Activated B cell treated with CpG ODN at 0.5 μM for 24 hours (primary cell): Measurements from ENCODE around the gene MISP. TPM values are rescaled to one million over a fixed set of nuclear protein-coding genes. Genes with fewer than 3 reads are reported as not detected.
A peak's percentile ranks its signal among the peaks of the same experiment; 100 is the strongest.

Experiments
- ATAC-seq: fragments of 200-7000 bp; cut with Tn5 transposase; one replicate; pipeline ENCODE4 v1.10.0; 2021; ENCODE audit warnings: low read depth, mild to moderate bottlenecking, moderate library complexity
- CTCF ChIA-PET: fragments of 350-600 bp; sonication (Branson Sonifier 250); formaldehyde crosslinking; loops from one replicate; lab custom pipeline; 2021; ENCODE audit warnings: antibody characterized with exemption; lab: Charles Lee
- POLR2A ChIA-PET: fragments of 350-600 bp; sonication (Branson Sonifier 250); formaldehyde crosslinking; loops from one replicate; lab custom pipeline; 2021; ENCODE audit warnings: antibody characterized with exemption; lab: Charles Lee
- DNase-seq: peaks from one replicate; pipeline ENCODE4 v3.0.0; 2022
- H3K27ac Mint-ChIP-seq: one replicate; pipeline ENCODE4 v1.8.0; 2020; ENCODE audit warnings: mixed read lengths
- H3K27me3 Mint-ChIP-seq: one replicate; pipeline ENCODE4 v1.8.0; 2021; ENCODE audit warnings: mixed read lengths
- H3K36me3 Mint-ChIP-seq: one replicate; pipeline ENCODE4 v1.8.0; 2021; ENCODE audit warnings: low read depth, mixed read lengths
- H3K4me1 Mint-ChIP-seq: one replicate; pipeline ENCODE4 v1.8.0; 2021; ENCODE audit warnings: mixed read lengths
- H3K4me3 Mint-ChIP-seq: one replicate; pipeline ENCODE4 v1.8.0; 2020; ENCODE audit warnings: mild to moderate bottlenecking, mixed read lengths
- H3K9me3 Mint-ChIP-seq: one replicate; pipeline ENCODE4 v1.8.0; 2020; ENCODE audit warnings: mixed read lengths
- CTCF ChIP-seq: fragments of 200-600 bp; IDR thresholded peaks from one replicate; pipeline ENCODE4 v1.8.0; 2022; ENCODE audit warnings: antibody characterized with exemption, mild to moderate bottlenecking
- intact Hi-C: fragments of 100-400 bp; cut with micrococcal nuclease; formaldehyde crosslinking; loops from one replicate; pipeline ENCODE4 v1.15.1; 2024
- total RNA-seq: library from RNA; stranded (reverse); gene quantifications from 2 replicates; pipeline ENCODE4 v1.2.3, GENCODE V29; 2022

The MISP gene
- total RNA-seq, 1 donor from 2014 or later: not detected

DNA sequence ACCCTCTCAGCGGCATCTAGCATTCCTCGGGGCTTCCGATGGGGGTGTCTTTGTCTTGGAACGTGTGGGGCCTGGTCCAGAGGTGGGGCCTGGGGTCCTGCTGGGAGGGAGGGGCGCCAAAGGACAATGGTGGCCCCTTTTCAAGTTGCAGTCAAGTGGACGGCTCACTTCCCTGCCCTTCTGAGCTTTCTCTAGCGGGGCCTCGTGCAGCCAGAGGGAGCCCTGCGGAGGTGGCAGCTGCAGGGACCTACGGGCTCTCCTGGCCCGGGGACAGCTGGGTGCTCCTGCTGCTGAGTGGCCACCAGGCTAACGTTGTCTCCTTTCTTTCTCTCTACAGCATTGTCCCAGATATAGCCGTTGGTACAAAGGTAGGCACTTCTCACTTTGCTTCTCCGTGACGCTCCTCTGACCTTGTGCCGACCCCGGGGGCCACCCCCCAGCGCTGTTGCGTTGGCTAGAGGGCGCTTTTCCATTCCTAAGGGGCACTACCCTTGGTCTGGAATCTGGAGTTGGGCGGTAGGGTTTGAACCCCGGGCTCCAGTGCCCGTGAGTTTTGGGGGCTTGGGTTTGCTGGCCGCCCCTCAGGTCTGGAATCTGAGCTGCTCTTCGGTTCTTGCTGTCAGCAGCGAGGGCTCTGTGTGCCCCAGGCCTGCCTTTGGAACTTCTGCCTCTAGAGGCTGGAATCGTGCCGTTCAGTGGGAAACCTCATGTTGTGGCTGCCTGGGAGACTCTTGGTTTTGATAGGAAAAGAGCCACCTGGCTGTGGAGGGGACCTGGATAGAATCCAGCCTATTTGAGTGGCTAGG lies 48.4 kb downstream of the MISP start:
- Mint-ChIP-seq H3K4me1 (peaks cover 40% of the 10 kb centered on the region), H3K27me3 (no peaks in the 10 kb centered on the region), H3K36me3 (peaks cover 42% of the 10 kb centered on the region), H3K4me3 (peak overlapping the region; percentile 86), H3K27ac (peak overlapping the region; percentile 69), H3K9me3 (no peaks in the 10 kb centered on the region)
- DNase-seq (no peak), ATAC-seq (no peak)
- intact Hi-C loops: loop anchor here (5.0 kb wide), 3 partner anchors 108 to 853 kb away; partner anchors contain the start of genes MBD3 and TCF3
- TF ChIP-seq CTCF: no peak
- CTCF ChIA-PET: interaction anchor here (1.5 kb wide), 1 partner anchor 64 kb away, joined by 5 read pairs; no protein-coding TSS in a partner anchor
- POLR2A ChIA-PET: interaction anchor here (1.9 kb wide), 1 partner anchor 9 kb away, joined by 5 read pairs; no protein-coding TSS in a partner anchor

- no peak for ATAC-seq
- POLR2A ChIA-PET: no interaction called here
- peaks cover 47% of the 10 kb centered on the region for H3K36me3 Mint-ChIP-seq
- DNase-seq: no peak
- CTCF ChIA-PET: no interaction called here
- peaks cover 40% of the 10 kb centered on the region for H3K4me1 Mint-ChIP-seq
- no peak overlapping the region for H3K27ac Mint-ChIP-seq
- TF ChIP-seq CTCF: no peak
- H3K4me3 Mint-ChIP-seq: peak overlapping the region; percentile 42
- no peaks in the 10 kb centered on the region for H3K27me3 Mint-ChIP-seq
- H3K9me3 Mint-ChIP-seq: no peaks in the 10 kb centered on the region
- intact Hi-C loops: no loop called here
Measured at GRCh38 chr19:800360-801029, 49.6 kb downstream of the MISP start.

DNA sequence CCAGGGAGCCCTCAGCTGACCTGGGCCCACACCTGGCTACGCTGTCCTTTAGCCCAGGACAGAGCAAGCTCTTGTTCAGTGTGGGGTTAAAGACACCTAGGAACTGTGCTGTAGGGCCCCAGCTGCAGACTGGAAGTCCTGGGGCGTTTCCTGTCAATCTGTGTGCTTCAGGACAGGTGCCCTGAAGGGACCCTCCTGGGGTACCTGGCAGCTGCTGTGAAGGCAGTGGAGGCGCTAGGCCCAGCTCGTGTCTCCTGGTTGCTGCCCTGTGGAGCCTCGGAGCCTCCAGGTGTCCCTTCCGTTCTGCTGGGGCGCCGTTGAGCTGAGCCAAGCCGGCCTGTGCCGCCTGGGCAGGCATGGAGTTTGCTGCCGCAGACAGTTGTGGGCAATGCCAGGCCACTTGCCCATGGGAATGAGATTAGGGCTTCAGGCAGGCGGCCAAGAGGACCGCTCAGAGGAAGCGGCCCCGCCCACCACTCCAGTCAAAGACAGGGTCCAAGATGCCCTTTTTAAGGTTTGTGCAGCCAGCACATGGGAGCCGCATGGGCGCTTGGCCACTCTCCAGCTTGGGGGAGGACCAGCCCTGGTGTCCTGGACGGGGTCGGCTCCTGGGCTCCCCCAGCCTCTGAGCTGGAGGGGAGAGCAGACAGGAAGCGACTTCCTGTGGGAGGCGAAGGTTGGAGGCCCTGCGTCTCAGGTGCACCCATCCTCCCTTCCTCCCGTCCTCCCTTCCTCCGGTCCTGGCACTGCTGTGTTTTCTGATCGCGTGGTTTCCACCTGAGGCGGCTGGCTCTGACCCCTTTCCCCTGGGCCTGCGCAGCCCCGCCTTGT lies 50.3 kb downstream of the MISP start:
- DNase-seq: no peak
- no peak for TF ChIP-seq CTCF
- Mint-ChIP-seq H3K4me3 (no peak overlapping the region), H3K27ac (no peak overlapping the region), H3K4me1 (peaks cover 40% of the 10 kb centered on the region), H3K36me3 (peaks cover 48% of the 10 kb centered on the region), H3K27me3 (no peaks in the 10 kb centered on the region), H3K9me3 (no peaks in the 10 kb centered on the region)
- ChIA-PET CTCF (no interaction called here), POLR2A (no interaction called here)
- intact Hi-C loops: no loop called here
- no peak for ATAC-seq

GRCh38 chr19:801861-802497 lies 51.1 kb downstream of the MISP start:
- DNase-seq (no peak), ATAC-seq (no peak)
- no peak overlapping the region for H3K4me3 Mint-ChIP-seq
- H3K27me3 Mint-ChIP-seq: no peaks in the 10 kb centered on the region
- peaks cover 51% of the 10 kb centered on the region for H3K36me3 Mint-ChIP-seq
- ChIA-PET CTCF (no interaction called here), POLR2A (interaction anchor here (0.5 to 0.6 kb wide), 2 partner anchors 45 to 145 kb away, joined by 3 to 4 read pairs; no protein-coding TSS in a partner anchor)
- TF ChIP-seq CTCF: no peak
- H3K9me3 Mint-ChIP-seq: no peaks in the 10 kb centered on the region
- peaks cover 36% of the 10 kb centered on the region for H3K4me1 Mint-ChIP-seq
- intact Hi-C loops: no loop called here
- no peak overlapping the region for H3K27ac Mint-ChIP-seq
